ENCODE data around the gene TM4SF1.

Gene TM4SF1

GRCh38 chr3:149401212-149401925, 23.9 kb upstream of the TM4SF1 start:
- Histone ChIP-seq H4K12ac (ENCODE audit: low read depth, low read length) (no peak overlapping the region), H3K9me3 (ENCODE audit: insufficient read depth, low read depth, low read length) (no peaks in the 10 kb centered on the region), H3K4ac (ENCODE audit: low read depth, low read length) (no peak overlapping the region), H3K27me3 (ENCODE audit: insufficient read depth, low read length) (no peaks in the 10 kb centered on the region), H3K18ac (ENCODE audit: low read length) (no peak overlapping the region), H4K91ac (ENCODE audit: low read depth, low read length) (no peak overlapping the region), H3K14ac (ENCODE audit: low read length) (no peak overlapping the region), H3K27ac (ENCODE audit: low read depth, low read length) (no peak overlapping the region), H2AK5ac (ENCODE audit: low read length) (no peak overlapping the region), H3K4me2 (ENCODE audit: low read length) (no peak overlapping the region), H3K4me1 (ENCODE audit: control insufficient read depth in 1 of 2, insufficient read depth in 2 of 2, low read length in 2 of 2) (no peaks in the 10 kb centered on the region), H3K9ac (ENCODE audit: low read length) (no peak overlapping the region), H3K23ac (ENCODE audit: low read length) (no peak overlapping the region), H3K79me1 (ENCODE audit: low read length) (no peaks in the 10 kb centered on the region), H2AFZ (ENCODE audit: insufficient read depth, low read length, poor library complexity) (no peak overlapping the region), H3K79me2 (ENCODE audit: control insufficient read depth, insufficient read depth, low read length, poor library complexity) (no peaks in the 10 kb centered on the region), H2BK120ac (ENCODE audit: insufficient read depth, low read length, poor library complexity) (no peak overlapping the region), H3K4me3 (ENCODE audit: low read depth, low read length) (no peak overlapping the region), H2BK5ac (ENCODE audit: low read depth, low read length, poor library complexity) (no peak overlapping the region), H4K8ac (ENCODE audit: low read depth, low read length) (no peak overlapping the region), H3K36me3 (ENCODE audit: control insufficient read depth in 1 of 2, insufficient read depth in 2 of 2, low read length in 2 of 2) (no peaks in the 10 kb centered on the region), H2BK12ac (ENCODE audit: low read length) (no peak overlapping the region)
- no peak for DNase-seq
- WGBS (ENCODE audit: extremely low coverage, insufficient coverage, insufficient read length) = no CpG with 5 or more reads among the region's 3 CpGs

DNA sequence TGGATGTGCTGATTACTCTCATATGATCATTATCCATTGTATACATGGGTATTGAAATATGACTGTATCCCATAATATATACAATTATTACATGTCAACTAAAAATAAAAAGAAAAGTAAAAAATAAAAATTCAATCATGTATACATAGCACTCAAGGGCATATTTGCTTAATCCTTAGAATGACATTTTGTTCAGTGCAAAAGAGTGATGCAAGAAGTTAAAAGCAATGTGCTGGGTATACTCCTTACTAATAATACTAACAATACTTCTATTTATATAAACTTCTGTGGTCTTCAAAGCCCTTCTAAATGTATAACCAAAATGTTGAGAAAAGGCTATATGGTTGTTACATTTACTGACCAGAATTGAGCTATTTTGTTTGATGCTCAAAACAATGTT, 23.2 kb upstream of the TM4SF1 start:
- Histone ChIP-seq H3K23ac (ENCODE audit: low read length) (no peak overlapping the region), H3K9ac (ENCODE audit: low read length) (no peak overlapping the region), H3K4ac (ENCODE audit: low read depth, low read length) (no peak overlapping the region), H3K79me2 (ENCODE audit: control insufficient read depth, insufficient read depth, low read length, poor library complexity) (no peaks in the 10 kb centered on the region), H3K14ac (ENCODE audit: low read length) (no peak overlapping the region), H3K79me1 (ENCODE audit: low read length) (no peaks in the 10 kb centered on the region), H4K91ac (ENCODE audit: low read depth, low read length) (no peak overlapping the region), H4K8ac (ENCODE audit: low read depth, low read length) (no peak overlapping the region), H3K4me1 (ENCODE audit: control insufficient read depth in 1 of 2, insufficient read depth in 2 of 2, low read length in 2 of 2) (no peaks in the 10 kb centered on the region), H2BK12ac (ENCODE audit: low read length) (no peak overlapping the region), H3K27me3 (ENCODE audit: insufficient read depth, low read length) (no peaks in the 10 kb centered on the region), H2AK5ac (ENCODE audit: low read length) (no peak overlapping the region), H3K4me2 (ENCODE audit: low read length) (no peak overlapping the region), H3K27ac (ENCODE audit: low read depth, low read length) (no peak overlapping the region), H2AFZ (ENCODE audit: insufficient read depth, low read length, poor library complexity) (no peak overlapping the region), H3K18ac (ENCODE audit: low read length) (no peak overlapping the region), H2BK5ac (ENCODE audit: low read depth, low read length, poor library complexity) (no peak overlapping the region), H3K9me3 (ENCODE audit: insufficient read depth, low read depth, low read length) (no peaks in the 10 kb centered on the region), H3K36me3 (ENCODE audit: control insufficient read depth in 1 of 2, insufficient read depth in 2 of 2, low read length in 2 of 2) (no peaks in the 10 kb centered on the region), H4K12ac (ENCODE audit: low read depth, low read length) (no peak overlapping the region), H3K4me3 (ENCODE audit: low read depth, low read length) (no peak overlapping the region), H2BK120ac (ENCODE audit: insufficient read depth, low read length, poor library complexity) (no peak overlapping the region)
- no peak for DNase-seq

DNA sequence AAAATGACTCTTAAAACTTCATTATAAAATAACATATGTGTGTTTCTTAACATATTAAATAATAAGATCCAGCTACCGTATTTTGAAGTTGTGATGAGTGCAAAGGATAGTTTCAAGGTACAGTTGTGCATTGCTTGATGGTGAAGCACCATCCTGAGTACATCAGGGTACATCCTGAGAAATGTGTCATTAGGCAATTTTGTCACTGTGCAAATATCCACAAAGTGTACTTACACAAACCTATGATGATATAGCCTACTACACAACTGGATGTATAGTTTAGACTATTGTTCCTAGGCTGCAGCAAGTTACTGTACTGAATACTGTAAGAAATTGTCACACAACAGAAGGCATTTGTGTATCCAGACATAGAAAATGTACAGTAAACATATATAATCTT, 20.8 kb upstream of the TM4SF1 start:
- H3K36me3 ChIP-seq (ENCODE audit: control insufficient read depth in 1 of 2, insufficient read depth in 2 of 2, low read length in 2 of 2) = no peaks in the 10 kb centered on the region
- no peak overlapping the region for H3K14ac ChIP-seq (ENCODE audit: low read length)
- H3K4me2 ChIP-seq (ENCODE audit: low read length) = no peak overlapping the region
- no peaks in the 10 kb centered on the region for H3K79me2 ChIP-seq (ENCODE audit: control insufficient read depth, insufficient read depth, low read length, poor library complexity)
- H2AK5ac ChIP-seq (ENCODE audit: low read length) = no peak overlapping the region
- no peak overlapping the region for H3K4ac ChIP-seq (ENCODE audit: low read depth, low read length)
- no peak overlapping the region for H4K12ac ChIP-seq (ENCODE audit: low read depth, low read length)
- H3K18ac ChIP-seq (ENCODE audit: low read length) = no peak overlapping the region
- H3K9me3 ChIP-seq (ENCODE audit: insufficient read depth, low read depth, low read length) = no peaks in the 10 kb centered on the region
- no peaks in the 10 kb centered on the region for H3K27me3 ChIP-seq (ENCODE audit: insufficient read depth, low read length)
- H3K79me1 ChIP-seq (ENCODE audit: low read length) = no peaks in the 10 kb centered on the region
- H2BK120ac ChIP-seq (ENCODE audit: insufficient read depth, low read length, poor library complexity) = no peak overlapping the region
- H2BK5ac ChIP-seq (ENCODE audit: low read depth, low read length, poor library complexity) = no peak overlapping the region
- no CpG with 5 or more reads among the region's 1 CpG for WGBS (ENCODE audit: extremely low coverage, insufficient coverage, insufficient read length)
- no peak overlapping the region for H4K8ac ChIP-seq (ENCODE audit: low read depth, low read length)
- H3K4me1 ChIP-seq (ENCODE audit: control insufficient read depth in 1 of 2, insufficient read depth in 2 of 2, low read length in 2 of 2) = no peaks in the 10 kb centered on the region
- DNase-seq = no peak
- H3K9ac ChIP-seq (ENCODE audit: low read length) = no peak overlapping the region
- no peak overlapping the region for H4K91ac ChIP-seq (ENCODE audit: low read depth, low read length)
- no peak overlapping the region for H3K4me3 ChIP-seq (ENCODE audit: low read depth, low read length)
- no peak overlapping the region for H2AFZ ChIP-seq (ENCODE audit: insufficient read depth, low read length, poor library complexity)
- H3K23ac ChIP-seq (ENCODE audit: low read length) = no peak overlapping the region
- H2BK12ac ChIP-seq (ENCODE audit: low read length) = no peak overlapping the region
- H3K27ac ChIP-seq (ENCODE audit: low read depth, low read length) = no peak overlapping the region

DNA sequence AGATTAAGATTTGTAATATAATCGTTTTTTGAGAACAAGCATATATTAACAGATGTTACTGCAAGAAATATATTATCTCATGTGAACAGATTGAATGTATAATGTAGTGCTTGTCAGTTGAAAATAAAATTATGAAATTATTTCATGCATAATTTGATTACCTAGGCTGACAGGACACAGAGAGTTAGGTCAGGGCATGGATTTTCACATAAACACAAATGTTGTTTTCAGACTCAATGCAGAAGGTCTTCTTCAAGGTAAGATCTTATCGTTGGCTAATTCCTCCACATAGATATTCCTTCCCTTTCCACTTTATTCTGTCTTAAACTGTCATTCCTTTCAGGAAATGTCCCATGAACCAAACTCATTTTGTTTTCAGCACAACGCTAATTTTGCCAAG, 20.1 kb upstream of the TM4SF1 start:
- Histone ChIP-seq H3K18ac (ENCODE audit: low read length) (no peak overlapping the region), H3K79me1 (ENCODE audit: low read length) (no peaks in the 10 kb centered on the region), H2BK120ac (ENCODE audit: insufficient read depth, low read length, poor library complexity) (no peak overlapping the region), H3K9ac (ENCODE audit: low read length) (no peak overlapping the region), H3K36me3 (ENCODE audit: control insufficient read depth in 1 of 2, insufficient read depth in 2 of 2, low read length in 2 of 2) (no peaks in the 10 kb centered on the region), H3K4me3 (ENCODE audit: low read depth, low read length) (no peak overlapping the region), H2AK5ac (ENCODE audit: low read length) (no peak overlapping the region), H3K79me2 (ENCODE audit: control insufficient read depth, insufficient read depth, low read length, poor library complexity) (no peaks in the 10 kb centered on the region), H3K14ac (ENCODE audit: low read length) (no peak overlapping the region), H3K27me3 (ENCODE audit: insufficient read depth, low read length) (no peaks in the 10 kb centered on the region), H3K9me3 (ENCODE audit: insufficient read depth, low read depth, low read length) (no peaks in the 10 kb centered on the region), H2AFZ (ENCODE audit: insufficient read depth, low read length, poor library complexity) (no peak overlapping the region), H2BK5ac (ENCODE audit: low read depth, low read length, poor library complexity) (no peak overlapping the region), H2BK12ac (ENCODE audit: low read length) (no peak overlapping the region), H4K8ac (ENCODE audit: low read depth, low read length) (no peak overlapping the region), H3K4me2 (ENCODE audit: low read length) (no peak overlapping the region), H3K23ac (ENCODE audit: low read length) (no peak overlapping the region), H3K4ac (ENCODE audit: low read depth, low read length) (no peak overlapping the region), H3K4me1 (ENCODE audit: control insufficient read depth in 1 of 2, insufficient read depth in 2 of 2, low read length in 2 of 2) (no peaks in the 10 kb centered on the region), H4K91ac (ENCODE audit: low read depth, low read length) (no peak overlapping the region), H4K12ac (ENCODE audit: low read depth, low read length) (no peak overlapping the region), H3K27ac (ENCODE audit: low read depth, low read length) (no peak overlapping the region)
- no peak for DNase-seq
- no CpG with 5 or more reads among the region's 3 CpGs for WGBS (ENCODE audit: extremely low coverage, insufficient coverage, insufficient read length)
